KG1 (cell line): ENCODE results near the gene ADAMTSL2.

Experiments
- DNase-seq: peaks from one replicate; lab custom pipeline; 2025; lab: John Stamatoyannopoulos, UW

The ADAMTSL2 gene

DNA sequence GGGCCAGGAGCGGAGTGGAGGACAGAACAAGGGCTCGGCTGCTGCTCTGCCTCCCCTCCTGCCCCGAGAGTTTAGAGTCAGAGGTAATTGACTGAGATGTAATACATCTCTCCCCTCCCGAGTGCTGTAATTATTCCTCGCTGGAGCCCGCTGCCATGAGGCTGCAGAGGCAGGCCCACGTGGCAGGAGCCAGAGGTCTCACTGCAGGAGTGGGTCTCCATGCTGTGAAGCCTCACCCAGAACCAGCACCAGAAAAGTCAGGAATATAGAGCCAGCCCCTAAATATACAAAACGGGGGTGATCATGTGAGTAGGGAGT is 72.2 kb downstream of the ADAMTSL2 start:
- no peak for DNase-seq

- no peak for DNase-seq
Measured at GRCh38 chr9:133607381-133607780, 72.9 kb downstream of the ADAMTSL2 start.

- no peak for DNase-seq
Measured at GRCh38 chr9:133607976-133608375, 73.5 kb downstream of the ADAMTSL2 start.

DNA sequence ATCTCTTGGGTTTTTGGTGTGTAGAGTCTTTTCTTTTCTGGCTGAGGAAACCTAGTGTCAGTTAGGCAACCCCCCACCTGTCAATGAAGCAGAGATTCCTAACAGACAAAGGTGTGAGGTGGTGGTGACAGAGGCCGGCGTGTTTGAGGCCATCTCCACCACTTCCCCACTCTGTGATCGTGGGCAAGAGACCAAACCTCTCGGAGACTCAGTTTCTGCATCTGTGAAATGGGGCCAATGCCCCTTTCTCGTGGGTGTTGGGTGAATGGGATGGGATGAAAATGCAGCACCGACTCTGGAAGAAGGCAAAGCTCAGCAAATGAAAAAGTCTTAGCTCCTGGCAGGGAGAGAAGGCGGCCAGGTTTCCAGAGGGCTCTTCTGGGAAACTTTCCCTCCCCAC is 73.9 kb downstream of the ADAMTSL2 start:
- no peak for DNase-seq

GRCh38 chr9:133608889-133609288 is 74.4 kb downstream of the ADAMTSL2 start:
- no peak for DNase-seq

DNA sequence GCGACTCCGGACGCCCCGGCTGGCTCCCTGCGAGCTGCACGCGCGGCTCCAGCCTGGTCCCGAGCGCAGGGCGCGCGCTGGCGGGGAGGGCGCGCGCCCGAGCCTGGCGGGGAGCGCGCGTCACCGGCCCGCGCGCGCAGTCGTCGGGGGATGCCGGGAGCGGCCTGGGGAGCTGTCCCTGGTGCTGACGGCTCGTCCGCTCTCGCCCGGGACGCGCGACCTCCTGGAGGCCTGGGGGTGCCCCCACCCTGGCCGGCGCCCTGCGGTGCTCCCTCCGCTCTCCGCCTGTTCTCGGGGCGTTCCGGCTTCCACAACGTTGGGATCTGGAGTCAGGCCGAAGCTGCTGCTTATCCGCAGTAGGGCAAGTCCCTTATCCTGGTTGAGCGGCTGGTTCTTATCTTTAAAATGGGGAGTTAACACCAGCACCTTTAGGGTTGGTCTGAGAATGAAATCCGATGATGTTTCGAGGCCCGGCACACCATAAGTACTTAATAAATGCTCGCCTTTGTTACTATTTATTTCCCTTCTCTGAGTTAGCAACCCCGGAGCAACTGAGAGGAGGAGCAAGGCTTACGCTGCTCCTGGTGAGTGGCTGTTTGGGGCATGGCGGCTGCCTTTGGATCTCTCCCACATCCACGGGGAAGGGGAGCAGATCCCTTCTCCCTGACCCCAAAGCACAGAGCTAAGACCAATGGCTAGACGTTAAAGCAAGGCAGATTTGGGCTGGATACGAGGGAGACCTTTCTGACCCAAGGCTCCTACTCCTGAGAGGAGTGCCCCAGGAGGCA is 75.0 kb downstream of the ADAMTSL2 start, which contains the start of gene FAM163B:
FAM163B (minus strand) TSS at position 79 of the 788 bp plus-strand sequence. CDS start 29,166 bp downstream, outside the sequence.
- DNase-seq = peak; percentile 5

GRCh38 chr9:133610845-133611244 is 76.3 kb downstream of the ADAMTSL2 start:
- DNase-seq = no peak

- no peak for DNase-seq
Measured at GRCh38 chr9:133612051-133612450, 77.5 kb downstream of the ADAMTSL2 start.

DNA sequence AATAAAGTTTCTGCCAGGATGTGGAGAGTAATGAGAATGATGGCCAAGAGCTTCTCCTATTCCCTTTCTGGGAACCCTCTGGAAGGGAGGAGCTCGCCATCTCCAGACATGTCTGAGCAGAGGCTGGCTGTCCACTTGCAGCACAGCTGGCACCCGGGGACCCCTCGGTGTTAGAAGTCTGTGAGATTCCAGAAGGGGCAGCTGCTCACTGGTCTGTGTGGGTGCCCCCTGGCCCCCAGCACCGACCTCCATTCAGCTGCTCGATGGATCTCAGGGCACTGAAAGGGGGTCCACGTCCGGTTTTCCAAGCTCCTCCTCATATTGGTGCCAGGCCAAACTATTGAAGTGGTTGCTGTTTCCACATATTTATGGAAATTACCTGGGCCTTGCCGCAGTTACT is 78.3 kb downstream of the ADAMTSL2 start:
- DNase-seq = no peak

DNA sequence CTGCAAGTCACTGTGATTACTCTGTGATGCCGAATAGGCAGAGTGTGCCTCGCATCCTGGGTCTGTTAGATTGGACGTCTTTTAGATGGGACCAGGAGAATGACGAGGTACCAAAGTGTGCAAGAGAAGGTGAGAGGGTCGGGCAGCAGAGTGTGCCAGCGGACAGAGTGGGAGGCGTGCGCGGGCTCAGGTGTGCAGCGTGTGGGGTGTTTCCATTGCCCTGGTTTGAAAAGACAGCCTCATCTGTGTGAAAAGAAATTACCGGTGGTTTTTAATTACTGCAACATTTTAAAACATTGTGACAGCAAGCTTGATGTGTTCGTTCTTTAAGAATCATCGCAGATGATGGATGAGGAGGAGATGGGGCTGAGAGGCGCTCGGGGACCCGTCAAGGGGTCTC is 78.9 kb downstream of the ADAMTSL2 start:
- no peak for DNase-seq

- DNase-seq = no peak
Measured at GRCh38 chr9:133614056-133614455, 79.6 kb downstream of the ADAMTSL2 start.

DNA sequence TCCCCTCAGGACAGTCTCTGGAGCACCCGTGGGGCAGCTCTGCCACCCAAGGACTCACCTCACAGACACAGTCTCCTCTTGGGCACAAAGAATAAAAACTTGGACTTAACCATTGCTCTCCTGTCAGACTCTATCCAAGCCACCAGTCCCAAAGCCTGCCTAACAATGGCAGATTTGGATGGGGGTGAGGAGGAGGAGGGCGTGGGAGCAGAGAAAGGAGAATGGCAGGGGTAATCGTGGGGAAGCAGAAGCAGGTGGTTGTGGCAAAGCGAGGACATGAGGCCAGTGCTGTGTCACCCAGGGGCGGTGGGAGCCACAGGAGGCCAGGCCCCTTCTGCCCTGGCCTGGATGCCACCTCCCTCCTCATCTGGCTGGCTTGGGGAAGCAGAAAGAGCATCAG is 80.2 kb downstream of the ADAMTSL2 start:
- DNase-seq = no peak

DNA sequence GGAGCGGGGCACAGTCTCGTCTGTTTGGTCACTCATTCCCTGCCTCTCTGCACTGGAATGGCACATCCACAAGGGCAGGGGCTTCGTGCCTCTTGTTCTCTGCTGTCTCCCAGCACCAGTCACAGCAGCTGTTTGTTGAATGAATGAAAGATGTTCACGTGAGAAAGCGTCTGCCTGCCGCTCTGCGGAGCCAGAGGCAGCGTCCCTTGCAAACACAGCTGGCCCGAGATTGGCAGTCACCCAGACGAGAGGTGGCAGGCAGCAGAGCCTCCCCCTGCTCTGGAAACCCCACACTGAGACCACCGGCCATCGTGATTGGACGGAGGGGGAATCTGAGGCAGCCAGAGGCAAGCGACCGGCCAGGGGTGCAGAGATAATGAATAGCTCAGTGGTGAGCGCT is 80.7 kb downstream of the ADAMTSL2 start:
- DNase-seq = no peak

DNA sequence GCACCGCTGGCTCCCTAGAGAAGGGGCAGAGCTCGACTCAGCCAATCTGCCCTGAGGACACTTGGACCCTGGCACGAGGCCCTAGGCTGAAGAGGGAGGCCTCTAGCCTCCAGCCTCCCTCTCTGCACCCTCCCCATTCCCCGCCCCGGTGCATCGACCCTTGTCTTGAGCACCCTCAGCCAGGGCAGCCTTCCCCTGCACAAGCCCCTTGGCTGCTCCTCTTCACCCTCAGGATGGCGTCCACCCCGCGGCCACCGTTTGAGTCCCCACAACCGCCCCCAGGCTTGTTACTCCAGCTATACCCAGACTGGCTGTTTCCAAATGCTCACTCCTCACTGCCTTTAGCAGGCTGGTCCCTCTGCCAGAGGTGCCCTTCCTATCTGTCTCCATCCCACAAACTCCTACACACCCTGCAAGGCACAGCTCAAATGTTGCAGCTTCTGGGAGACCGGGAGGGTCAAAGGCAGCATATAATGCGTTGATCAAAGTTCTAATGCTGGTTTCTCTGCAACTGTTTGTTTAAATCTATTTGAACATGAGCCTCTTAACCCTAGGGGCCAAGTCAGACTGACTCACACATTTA is 81.2 kb downstream of the ADAMTSL2 start:
- no peak for DNase-seq

DNA sequence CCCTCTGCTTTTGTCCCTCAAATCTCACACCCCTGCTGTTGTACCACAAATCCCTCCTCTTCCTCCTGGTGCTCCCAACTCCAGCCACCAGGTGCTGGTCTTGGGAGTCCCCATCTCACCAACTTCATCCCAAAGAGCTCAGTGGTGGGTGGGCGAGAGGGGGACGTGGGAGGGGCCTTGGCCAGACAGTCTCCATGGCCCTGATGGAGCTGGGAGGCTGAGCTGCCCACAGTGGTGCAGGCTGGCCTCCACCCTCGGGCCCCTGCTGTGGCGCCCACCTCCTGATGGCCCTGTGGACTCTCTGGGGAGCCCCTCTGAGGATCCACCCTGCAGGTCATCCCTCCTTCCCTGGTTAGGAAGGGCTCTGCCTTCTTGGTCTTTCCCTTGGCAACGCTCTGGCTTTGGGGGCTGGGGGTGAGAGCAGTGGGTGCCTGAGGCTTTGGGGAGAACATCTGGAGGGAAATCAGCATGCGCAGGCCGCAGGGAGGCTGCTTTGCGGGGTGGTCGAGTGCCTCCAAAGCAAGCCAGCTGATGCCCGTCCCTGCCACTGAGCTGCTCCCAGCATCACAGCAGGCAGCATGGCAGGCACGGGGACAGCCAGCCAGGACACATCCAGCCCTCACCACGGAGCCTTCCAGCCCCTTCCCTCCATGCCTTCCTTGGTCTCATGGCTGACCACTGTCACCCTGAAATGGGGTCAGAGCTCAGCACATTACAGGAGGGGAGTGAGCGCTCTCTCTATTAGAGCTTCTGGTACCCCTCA is 82.3 kb downstream of the ADAMTSL2 start:
- DNase-seq = no peak

DNA sequence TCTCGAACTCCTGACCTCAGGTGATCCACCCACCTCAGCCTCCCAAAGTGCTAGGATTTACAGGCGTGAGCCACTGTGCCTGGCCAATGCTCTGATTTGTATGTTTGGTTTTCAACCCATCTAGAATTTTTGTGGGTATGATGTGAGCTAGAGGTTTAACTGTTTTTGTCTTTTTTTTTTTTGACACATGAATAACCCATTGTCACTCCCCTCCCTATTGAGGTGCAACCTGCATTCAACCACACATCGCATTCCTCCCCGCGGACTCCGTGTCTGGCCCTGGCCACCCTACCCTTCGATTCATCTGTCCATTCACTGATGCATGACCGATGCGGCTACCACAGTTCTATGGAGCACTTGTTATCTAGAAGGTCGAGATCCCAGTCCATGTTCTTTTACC is 84.2 kb downstream of the ADAMTSL2 start:
- DNase-seq = no peak

DNA sequence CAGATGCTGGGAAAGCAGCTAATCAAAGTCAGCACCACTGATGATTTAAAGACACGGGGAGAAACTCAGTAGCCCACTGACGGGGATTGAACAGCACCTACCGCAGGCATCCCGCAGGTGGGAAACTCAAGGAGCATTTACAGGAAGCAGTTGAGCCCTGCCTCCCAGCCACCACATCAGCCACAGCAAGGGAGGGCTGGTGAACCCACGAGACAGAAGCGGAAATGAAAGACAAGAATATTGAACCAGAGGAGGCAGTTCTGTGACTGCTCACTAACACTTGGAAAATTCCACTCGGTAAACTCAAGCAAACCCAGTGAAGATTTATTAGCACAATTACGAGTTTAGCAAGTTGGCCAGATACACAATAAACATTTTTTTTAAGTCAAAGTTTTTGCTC is 85.3 kb downstream of the ADAMTSL2 start:
- peak; percentile 1 for DNase-seq

DNA sequence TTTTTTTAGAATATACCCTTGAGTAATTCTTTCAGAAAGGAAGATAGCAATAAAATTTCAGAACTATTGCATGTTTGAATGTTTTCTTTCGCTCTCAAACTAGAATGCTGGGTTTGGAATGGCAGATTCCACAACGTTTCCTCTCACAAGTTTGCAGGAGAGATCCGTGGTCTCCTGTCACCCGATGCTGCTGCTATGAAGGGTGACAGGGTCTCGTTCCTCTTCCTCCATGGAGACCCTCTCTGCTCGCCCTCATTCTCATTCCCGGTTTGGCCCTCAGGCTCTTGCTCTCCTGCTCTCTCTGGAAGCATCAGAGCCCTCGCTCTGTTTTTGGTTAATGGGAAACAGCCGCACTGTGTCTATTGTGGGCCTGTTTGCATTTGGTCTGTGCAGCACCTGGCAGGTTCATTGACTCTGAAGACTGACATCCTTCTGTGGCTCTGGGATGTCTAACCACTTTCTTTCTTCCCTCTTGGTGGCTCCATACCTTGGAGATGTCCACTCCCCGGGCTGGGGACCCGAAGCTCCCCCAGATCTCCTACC is 87.3 kb downstream of the ADAMTSL2 start:
- no peak for DNase-seq

DNA sequence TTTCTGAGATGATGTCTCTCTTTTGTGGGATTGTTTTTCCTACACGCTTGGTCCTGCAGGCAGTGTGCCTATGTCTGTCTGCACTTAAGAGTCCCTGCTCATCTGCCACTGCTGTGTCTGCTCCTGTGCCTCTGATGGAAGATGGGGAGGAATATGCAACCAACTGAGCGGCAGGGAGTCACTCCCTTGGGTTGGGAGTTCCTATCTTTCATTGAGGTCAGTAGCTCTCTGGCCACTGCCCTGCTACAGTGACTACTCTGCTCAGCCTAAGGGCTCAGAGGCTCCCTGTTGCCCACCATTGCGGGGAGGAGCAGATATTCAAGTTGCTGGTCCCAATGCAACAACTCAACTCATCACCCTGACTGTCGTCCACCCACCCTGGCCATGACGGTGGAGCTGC is 88.1 kb downstream of the ADAMTSL2 start:
- no peak for DNase-seq
